HG03103 (cell line): Measurements from ENCODE around the gene BTG4.

Experiments
- ATAC-seq: cut with Tn5 transposase; IDR thresholded peaks from one replicate; pipeline ENCODE4 v1.9.1; 2021; ENCODE audit warnings: low read depth; ENCODE audit not compliant: unreplicated experiment

BTG4 gene

GRCh38 chr11:111512296-111513239 is at the start of gene BTG4:
BTG4 (minus strand) TSS chr11:111512386; CDS start chr11:111498776, 13,610 bp downstream.
- no peak for ATAC-seq

DNA sequence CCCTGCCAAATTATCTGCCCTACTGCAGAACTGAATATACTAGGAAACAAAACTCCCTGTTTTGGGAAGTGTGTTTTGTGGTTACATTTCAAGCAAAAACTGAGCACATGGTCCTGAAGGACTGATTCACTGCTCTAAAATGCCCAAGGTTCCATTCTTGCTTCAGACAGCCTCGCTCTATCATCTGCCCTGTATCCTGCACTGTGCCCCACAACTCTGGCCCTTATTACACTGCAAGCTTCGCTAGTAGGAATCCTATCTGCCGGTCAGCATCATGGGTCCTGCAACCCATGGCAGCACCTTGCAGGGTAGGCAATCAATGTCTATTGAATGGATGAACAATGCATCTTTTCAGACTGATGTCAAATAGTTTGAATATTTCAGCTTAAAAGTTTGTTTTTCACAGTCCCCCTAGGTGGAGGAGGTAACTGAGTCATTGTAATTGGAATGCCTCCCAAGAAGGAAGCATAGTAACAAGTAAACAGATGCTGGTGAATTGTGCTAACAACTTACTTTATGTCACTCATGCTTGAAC is 49.7 kb upstream of the BTG4 start:
- ATAC-seq: no peak

DNA sequence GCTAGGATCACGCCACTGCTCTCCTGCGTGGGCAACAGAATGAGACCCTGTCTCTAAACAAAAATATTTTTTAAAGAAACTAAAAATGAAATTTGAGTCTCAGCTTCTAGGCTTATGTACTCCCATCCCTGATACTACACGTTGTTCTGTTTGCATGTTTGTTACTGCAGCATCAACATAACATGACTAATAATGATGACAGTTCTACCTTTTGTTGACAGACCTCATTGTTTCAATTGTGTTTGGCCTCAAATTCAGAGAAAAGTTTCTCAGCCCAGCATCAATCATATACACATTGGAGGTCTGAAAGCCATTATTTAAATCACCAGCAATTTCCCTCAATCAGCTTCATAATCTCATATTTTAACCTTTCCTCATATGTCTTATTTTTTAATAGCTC is 49.1 kb upstream of the BTG4 start:
- ATAC-seq: no peak

- ATAC-seq: no peak
These were observed 48.6 kb upstream of the BTG4 start for GRCh38 chr11:111560800-111561199.

GRCh38 chr11:111559800-111560464 is 47.7 kb upstream of the BTG4 start:
- no peak for ATAC-seq

DNA sequence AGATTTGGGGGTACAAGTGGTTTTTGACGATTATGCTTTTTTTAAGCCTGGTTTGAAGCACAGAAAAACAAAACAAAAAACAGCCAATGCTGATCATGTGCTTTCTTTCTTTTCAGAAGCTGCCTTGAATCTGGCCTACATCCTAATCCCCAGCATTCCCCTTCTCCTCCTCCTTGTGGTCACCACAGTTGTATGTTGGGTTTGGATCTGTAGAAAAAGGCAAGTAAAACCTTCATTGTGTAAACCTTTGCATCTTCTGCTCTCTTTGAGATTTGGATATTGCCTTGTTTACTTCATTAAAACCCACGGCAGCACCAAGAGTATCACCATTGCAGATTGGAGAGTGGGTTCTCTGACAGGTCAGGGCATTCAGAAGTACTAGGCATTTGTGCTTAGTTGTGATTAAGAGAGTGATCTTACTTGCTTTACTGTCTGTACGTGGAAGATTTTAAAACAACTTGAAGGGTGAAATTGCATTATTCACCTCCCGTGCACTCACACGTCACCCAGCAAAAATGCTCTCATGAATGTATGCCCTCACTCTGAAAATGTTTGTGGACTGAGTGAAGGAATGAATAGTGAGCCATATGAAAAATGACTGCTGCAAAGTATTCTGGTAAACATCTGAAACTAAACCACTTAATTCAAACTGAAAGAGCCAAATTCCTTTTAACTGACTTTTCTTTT is 45.4 kb upstream of the BTG4 start:
- ATAC-seq: no peak

DNA sequence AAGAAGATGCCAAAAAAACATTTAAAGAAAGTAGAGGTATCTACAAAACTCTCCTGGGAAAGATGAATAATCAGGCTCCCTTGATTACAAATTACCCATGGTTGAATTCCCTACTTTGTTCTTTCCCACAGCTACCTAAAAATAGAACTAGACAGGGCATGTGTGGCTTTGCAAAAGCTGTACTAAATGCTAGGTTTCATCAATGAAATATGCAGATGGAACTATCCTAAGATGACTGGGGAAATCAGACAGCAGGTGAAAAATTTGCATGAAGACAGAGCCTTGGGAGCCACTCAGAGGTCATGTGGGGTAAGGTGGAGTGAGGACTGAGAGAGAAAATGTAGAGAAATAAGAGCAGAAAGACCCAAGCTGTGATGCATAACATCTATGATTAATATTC is 43.1 kb upstream of the BTG4 start:
- ATAC-seq: no peak

DNA sequence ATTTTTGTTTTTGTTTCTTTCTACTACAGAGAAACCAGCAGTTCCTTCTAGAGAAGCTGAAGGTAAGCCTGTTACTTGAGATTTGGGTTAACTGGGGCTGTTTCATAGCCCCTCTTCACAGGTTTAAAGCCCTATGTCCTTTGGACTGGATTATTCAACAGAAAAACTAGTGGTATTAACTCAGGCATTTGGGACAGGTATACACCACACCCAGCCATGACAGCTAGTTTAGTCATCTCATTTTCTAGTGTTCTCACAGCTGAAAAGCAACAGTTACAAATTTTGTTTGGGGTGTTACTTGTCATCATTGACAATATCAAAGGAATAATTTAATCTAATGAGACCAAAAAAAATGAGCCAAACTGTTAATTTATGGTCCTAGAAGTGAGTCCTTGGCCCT is 42.3 kb upstream of the BTG4 start:
- no peak for ATAC-seq

DNA sequence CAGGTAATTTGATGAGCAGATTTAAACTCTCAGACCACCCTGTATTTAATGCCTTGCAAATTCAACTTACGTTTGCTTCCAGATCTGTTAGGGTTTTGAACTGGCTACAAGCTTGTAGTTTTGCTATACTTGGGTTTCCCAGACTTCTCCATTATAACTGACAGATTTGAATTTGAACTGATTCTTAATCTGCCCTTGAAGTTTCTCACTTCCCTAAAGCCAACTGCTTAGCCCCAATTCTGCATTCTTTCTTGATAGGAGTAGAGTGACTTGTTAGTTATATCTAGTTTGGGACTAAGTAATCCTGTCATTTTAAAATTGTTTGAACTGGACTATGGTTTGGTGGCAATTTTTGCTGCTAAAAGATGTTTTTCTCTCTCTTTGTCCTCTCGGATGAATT is 38.1 kb upstream of the BTG4 start:
- no peak for ATAC-seq

- no peak for ATAC-seq
These were observed 37.6 kb upstream of the BTG4 start for GRCh38 chr11:111549869-111550203.

GRCh38 chr11:111549196-111549868 is 37.1 kb upstream of the BTG4 start:
- no peak for ATAC-seq

GRCh38 chr11:111548525-111548924 is 36.3 kb upstream of the BTG4 start:
- no peak for ATAC-seq

GRCh38 chr11:111542606-111543275 is 30.6 kb upstream of the BTG4 start:
- ATAC-seq: no peak

DNA sequence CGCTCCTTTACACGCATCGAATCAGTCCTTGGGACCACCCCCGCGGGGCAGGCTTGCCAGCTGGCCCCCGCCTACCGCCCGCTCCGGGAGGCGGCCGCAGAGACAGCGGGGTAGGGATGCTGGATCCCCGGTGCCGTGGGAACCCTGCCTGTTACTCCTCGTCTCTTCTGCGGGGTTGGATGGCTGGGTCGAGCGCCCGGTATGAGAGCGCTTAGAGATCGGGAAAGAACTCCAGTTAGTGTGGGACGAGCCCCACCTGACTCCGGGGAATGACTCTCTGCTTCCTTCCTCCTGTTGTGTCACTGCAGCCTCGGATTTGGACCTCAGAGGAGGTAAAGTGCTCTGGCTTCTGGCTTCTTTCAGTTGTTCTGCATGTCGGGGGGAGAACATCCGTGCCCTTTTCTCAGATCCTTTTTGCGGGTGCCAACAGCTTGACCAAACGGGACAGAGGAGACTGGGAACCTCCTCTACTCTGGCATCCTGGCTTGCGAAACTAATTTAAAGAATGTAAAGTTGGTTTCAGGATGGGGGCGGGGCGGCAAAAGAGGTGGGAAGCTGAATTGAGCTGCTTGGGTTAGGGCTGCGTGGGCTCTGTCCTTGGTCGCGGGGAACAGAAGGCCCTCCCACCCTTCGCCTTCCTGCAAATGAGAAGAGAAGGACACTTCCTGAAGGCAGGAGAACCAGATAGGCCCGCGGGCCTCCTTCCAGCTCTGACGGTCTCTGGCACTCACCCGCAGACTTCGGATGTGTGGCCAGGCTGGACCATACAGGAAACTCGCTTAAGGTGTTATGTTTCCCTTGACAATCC is 29.3 kb upstream of the BTG4 start:
- no peak for ATAC-seq

DNA sequence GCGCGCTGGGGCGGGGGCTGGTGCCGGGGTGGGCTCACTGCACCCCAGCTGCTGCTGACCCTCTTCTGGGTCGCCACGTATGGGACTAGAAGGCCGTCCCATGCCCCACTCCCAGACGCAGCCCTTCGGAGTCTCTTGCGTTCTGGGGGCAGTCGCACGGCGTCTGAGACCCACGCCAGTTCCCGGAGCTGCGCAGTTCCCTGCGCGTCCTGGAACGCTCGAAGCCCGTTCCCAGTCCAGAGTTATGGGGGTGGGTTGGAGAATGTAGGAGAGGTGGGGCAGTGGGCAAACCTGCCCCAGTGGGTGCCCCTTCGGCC is 28.7 kb upstream of the BTG4 start:
- no peak for ATAC-seq

- ATAC-seq: no peak
These were observed 28.1 kb upstream of the BTG4 start, which contains the start of gene LAYN for GRCh38 chr11:111540114-111540936. LAYN (plus strand) TSS chr11:111540720; CDS start chr11:111540844, 124 bp downstream.

GRCh38 chr11:111539426-111540113 is 27.4 kb upstream of the BTG4 start:
- ATAC-seq: no peak
